GM21529 (cell line): ENCODE results near the gene SELENOI.
"Not testable (repeated sequence)": the region's sequence is repeated elsewhere in the genome, so short reads cannot be mapped to it uniquely, and the experiment has no call there.

Experiments
- ATAC-seq: cut with Tn5 transposase; IDR thresholded peaks from one replicate; pipeline ENCODE4 v1.9.1; 2021; ENCODE audit not compliant: unreplicated experiment

The SELENOI gene

DNA sequence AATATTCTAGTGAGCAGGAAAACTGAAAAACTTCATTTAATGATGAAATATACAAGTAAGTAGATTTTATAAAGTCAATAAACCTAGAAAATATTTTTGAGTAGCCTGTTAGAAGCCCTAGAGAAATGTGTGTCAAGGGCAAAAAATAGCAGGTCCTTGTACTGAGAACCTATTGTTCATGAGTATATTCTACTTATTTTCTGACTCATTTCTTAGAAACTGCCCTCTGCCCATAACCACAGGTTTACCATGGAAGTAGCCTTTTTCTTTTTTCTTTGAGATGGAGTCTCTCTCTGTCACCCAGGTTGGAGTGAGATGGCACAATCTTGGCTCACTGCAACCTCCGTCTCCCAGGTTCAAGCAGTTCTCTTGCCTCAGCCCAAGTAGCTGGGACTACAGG lies 19.4 kb upstream of the SELENOI start:
- ATAC-seq: no peak

- no peak for ATAC-seq
These were observed 18.4 kb upstream of the SELENOI start for GRCh38 chr2:26327291-26328272.

DNA sequence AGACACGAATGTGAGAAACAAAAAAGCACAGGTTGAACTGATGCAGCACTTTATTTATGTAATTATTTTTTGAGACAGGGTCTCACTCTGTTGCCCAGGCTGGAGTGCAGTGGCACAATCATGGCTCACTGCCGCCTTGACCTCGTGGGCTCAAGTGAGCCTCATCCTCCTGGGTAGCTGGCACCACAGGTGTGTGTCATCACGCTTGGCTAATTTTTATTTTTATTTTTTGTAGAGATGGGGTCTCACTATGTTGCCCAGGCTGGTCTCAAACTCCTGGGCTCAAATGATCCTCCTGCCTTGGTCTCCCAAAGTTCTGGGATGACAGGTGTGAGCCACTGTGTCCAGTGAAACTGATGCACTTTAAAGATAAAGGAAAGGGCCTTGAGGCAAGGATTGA lies 16.9 kb upstream of the SELENOI start:
- not testable (repeated sequence) for ATAC-seq

GRCh38 chr2:26330114-26330549 lies 15.8 kb upstream of the SELENOI start:
- ATAC-seq: peak; percentile 83

- ATAC-seq: no peak
These were observed 15.3 kb upstream of the SELENOI start for GRCh38 chr2:26330604-26331003.

GRCh38 chr2:26331321-26331720 lies 14.6 kb upstream of the SELENOI start:
- not testable (repeated sequence) for ATAC-seq

GRCh38 chr2:26333293-26333692 lies 12.7 kb upstream of the SELENOI start:
- ATAC-seq: no peak

GRCh38 chr2:26335231-26335630 lies 10.7 kb upstream of the SELENOI start:
- ATAC-seq: no peak

- no peak for ATAC-seq
These were observed 9.2 kb upstream of the SELENOI start for GRCh38 chr2:26336719-26337118.

- no peak for ATAC-seq
These were observed 8.6 kb upstream of the SELENOI start for GRCh38 chr2:26337298-26337697.

DNA sequence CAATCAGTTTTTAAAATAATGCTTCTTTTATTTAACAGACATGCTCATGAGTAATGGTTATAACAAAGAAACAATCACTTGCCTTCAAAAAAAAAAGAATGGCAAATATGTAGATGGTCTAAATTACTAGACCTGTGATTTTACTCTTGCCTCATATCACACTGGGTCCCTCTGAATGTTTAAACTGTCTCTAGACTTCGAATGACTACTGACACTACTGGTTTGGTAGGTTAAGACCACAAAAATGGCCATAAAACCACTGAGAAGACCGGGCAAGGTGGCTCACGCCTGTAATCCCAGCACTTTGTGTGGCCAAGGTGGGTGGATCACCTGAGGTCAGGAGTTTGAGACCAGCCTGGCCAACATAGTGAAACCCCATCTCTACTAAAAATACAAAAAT lies 5.1 kb upstream of the SELENOI start:
- ATAC-seq: no peak

DNA sequence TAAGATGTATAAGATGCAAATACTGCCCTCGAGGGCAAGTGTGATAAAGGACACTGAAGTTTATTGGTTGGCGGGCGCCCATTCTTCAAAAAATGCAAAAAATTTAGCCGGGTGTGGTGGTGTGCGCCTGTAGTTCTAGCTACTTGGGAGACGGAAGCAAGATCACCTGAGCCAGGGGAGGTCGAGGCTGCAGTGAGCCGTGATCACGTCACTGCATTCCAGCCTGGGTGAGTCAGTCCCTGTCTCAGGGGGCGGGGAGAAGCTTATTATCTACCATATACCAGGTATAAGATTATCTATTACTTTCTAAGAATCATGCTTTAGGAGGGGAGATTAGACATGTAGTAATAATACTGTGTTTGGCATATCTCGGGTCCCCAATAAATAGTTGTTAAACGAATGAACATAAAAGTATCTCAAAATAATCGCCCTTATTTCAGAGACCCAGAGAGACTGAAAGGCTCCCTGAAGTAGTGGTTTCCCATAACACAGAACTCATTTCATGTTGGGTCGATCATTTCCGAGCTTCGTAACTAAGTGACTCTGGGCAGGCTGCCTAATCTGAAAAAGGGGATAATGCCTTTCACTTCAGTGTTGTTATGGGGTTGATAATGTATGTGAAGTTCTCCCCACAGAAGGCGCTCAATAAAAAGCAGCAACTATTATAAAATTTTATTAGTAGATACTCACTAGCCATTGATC lies 1.2 kb upstream of the SELENOI start:
- no peak for ATAC-seq

DNA sequence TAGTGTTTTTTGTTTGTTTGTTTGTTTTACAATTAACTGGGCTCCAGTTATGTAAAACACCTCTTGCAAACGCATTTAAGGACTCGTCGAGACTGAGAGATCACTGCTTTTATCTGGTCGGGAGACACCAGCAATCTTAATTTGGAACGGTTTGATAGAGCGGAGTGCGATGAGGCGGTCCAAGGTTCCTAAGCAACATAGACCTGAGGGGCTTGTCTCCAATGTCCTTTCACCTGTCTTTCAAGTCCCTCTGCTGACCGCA lies 729 bp upstream of the SELENOI start:
- no peak for ATAC-seq

- no peak for ATAC-seq
These were observed 611 bp downstream of the SELENOI start, which contains the start of gene ADGRF3 for GRCh38 chr2:26346454-26347053. TSS of gene ADGRF3 (minus strand) at chr2:26346789. CDS start at chr2:26346234, 555 bp downstream.

GRCh38 chr2:26347286-26347865 lies 1.4 kb downstream of the SELENOI start:
- no peak for ATAC-seq

DNA sequence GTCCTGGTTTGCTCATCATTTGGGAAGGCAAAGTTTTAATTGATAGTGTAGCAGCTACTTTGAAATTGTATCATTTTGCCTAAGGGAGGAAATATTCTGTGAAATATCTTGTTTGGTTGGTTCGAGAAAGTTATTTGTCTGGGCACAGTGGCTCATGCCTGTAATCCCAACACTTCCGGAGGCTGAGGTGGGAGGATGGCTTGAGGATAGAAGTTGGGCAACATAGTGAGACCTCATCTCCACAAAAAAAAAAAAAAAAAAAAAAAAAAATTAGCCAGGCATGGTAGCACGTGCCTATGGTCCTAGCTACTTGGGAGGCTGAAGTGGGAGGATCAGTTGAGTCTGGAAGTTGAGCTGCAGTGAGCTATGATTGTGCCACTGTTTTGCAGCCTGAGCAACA lies 3.7 kb downstream of the SELENOI start:
- no peak for ATAC-seq

DNA sequence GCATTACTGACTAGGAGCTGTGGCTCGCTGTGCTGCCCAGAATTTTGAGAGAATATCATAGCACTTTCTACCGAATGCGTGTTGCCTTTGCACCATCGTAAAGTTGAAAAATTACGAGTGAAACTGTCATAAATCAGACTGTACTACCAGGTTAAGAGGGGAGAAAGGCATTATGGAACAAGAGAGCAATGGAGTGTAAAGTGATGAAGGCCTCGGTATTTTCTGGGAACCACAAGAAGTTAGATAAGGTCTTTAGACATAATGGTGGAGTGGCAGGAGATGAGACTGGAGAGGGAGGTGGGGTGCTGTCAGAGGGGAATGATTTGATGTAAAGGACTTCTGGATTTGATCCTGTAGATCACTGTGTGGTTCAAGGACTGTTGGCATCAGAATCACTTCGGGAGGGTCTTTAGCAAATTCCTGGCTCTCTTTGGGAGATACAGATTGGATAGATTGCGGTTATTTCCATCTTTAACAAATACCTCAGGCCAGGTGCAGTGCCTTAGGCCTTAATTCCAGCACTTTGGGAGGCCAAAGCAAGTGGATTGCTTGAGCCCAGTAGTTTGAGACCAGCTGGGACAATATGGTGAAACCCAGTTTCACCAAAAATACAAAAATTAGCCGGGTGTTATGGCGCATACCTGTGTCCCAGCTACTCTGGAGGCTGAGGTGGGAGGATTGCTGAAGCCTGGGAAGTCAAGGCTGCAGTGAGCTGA lies 5.6 kb downstream of the SELENOI start:
- no peak for ATAC-seq

- no peak for ATAC-seq
These were observed 6.9 kb downstream of the SELENOI start for GRCh38 chr2:26352892-26353291.

DNA sequence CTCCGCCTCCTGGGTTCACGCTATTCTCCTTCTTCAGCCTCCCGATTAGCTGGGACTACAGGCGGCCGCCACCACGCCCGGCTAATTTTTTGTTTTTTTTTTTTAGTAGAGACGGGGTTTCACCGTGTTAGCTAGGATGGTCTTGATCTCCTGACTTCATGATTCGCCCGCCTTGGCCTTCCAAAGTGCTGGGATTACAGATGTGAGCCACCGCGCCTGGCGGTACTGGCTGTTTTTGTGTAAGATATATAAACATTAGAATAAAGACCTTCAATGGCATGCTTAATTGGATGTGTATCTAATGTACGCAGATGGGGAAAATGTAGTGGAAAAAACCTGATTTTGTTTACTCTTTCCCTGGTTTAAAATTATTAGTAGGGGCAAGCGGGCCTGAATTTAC lies 8.5 kb downstream of the SELENOI start:
- ATAC-seq: not testable (repeated sequence)

DNA sequence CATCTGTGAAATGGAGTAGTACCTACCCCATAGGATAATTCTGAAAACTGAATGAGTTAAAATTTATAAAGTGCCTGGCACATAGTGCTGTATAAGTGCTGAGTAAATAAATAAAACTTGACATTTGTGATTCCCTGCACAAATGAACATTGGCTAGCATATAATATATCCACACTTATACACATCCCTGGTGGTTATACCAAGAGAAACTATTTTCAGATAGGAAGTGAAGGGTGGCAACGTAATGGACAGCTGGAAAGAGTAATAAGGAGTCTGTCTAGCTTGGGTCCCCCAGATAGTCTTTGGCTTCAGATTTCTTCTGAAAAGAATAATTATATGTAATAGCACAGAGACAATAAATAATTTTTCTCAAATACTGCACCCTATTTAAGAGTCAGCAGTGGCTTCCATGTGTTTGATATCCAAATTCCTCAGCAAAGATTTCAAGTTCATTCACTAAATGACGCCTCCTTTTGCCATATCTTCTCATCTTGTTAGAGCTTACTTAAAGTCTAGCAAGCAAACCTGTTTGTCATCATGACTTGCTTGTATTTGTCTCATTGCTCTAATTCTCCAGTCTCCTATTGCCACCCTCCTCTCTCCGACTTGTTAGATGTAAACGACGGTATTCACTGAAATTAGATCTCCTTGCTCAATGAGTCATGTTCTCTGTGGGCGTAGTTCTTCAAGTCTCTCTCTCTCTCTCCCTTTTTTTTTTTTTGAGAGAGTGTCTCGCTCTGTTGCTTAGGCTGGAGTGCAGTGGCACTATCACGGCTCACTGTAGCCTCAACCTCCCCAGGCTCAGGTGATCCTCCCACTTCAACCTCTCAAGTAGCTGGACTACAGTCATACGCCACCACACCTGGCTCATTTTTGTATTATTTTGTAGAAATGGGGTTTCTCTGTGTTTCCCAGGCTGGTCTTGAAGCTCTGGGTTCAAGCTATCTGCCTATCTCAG lies 9.4 kb downstream of the SELENOI start:
- ATAC-seq: no peak
